Liver (tissue), 3 donors: ENCODE data around the gene OTOP3.

Source experiments
- GABPA ChIP-seq, 2 donors: IDR thresholded peaks in 1 of 2; conservative IDR thresholded peaks in 1 of 2; 2 replicates each; pipeline ENCODE4 v1.6.1; 2016; ENCODE audit warnings: antibody characterized with exemption in 2 of 2, mild to moderate bottlenecking in 1 of 2, moderate library complexity in 1 of 2
- HNF4A ChIP-seq, 2 donors: conservative IDR thresholded peaks; 2 replicates each; pipeline ENCODE4 v1.6.1; 2016; ENCODE audit warnings: antibody characterized with exemption in 2 of 2, mild to moderate bottlenecking in 2 of 2
- JUND ChIP-seq, 2 donors: IDR thresholded peaks; 2 replicates each; pipeline ENCODE4 v1.6.1; 2016; ENCODE audit warnings: antibody characterized with exemption in 2 of 2
- MAX ChIP-seq: IDR thresholded peaks from 2 replicates; pipeline ENCODE4 v1.6.1; 2016; ENCODE audit warnings: antibody characterized with exemption
- NR2F2 ChIP-seq: IDR thresholded peaks from 2 replicates; pipeline ENCODE4 v1.6.1; 2016; ENCODE audit warnings: antibody characterized with exemption
- RAD21 ChIP-seq, 2 donors: IDR thresholded peaks; 2 replicates each; pipeline ENCODE4 v1.6.1; 2016; ENCODE audit warnings: antibody characterized with exemption in 2 of 2, mild to moderate bottlenecking in 2 of 2
- SP1 ChIP-seq: IDR thresholded peaks from 2 replicates; pipeline ENCODE4 v1.6.1; 2018; ENCODE audit warnings: antibody characterized with exemption, mild to moderate bottlenecking
- TAF1 ChIP-seq: conservative IDR thresholded peaks from 2 replicates; pipeline ENCODE4 v1.6.1; 2016; ENCODE audit warnings: antibody characterized with exemption, mild to moderate bottlenecking
- YY1 ChIP-seq: IDR thresholded peaks from 2 replicates; pipeline ENCODE4 v1.6.1; 2016; ENCODE audit warnings: antibody characterized with exemption, mild to moderate bottlenecking
- TF ChIP-seq, protein P1 (sequence below): IDR thresholded peaks from 2 replicates; pipeline ENCODE4 v1.6.1; 2016; ENCODE audit warnings: antibody characterized with exemption, mild to moderate bottlenecking
- TF ChIP-seq, protein P2 (sequence below): fragments of 150-350 bp; IDR thresholded peaks from 2 replicates; pipeline ENCODE4 v1.5.1; 2017; ENCODE audit warnings: improper control_type of control experiment, low read depth, low read length; ENCODE audit not compliant: missing input control
- donor health status: healthy.
- donor health status: healthy.

GRCh38 chr17:74963656-74964055, 28.0 kb downstream of the OTOP3 start:
- TF ChIP-seq RAD21 (IDR thresholded peaks at IDR 0.05) (no peak), SP1 (no peak), JUND (IDR thresholded peaks at IDR 0.05) (no peak), YY1 (no peak), GABPA (IDR thresholded peaks at IDR 0.05 in 1 of 2, conservative IDR thresholded peaks at IDR 0.05 in 1 of 2) (no peak), MAX (no peak), NR2F2 (no peak), HNF4A (conservative IDR thresholded peaks at IDR 0.05) (no peak), TAF1 (no peak)
- TF ChIP-seq, protein P1, sequence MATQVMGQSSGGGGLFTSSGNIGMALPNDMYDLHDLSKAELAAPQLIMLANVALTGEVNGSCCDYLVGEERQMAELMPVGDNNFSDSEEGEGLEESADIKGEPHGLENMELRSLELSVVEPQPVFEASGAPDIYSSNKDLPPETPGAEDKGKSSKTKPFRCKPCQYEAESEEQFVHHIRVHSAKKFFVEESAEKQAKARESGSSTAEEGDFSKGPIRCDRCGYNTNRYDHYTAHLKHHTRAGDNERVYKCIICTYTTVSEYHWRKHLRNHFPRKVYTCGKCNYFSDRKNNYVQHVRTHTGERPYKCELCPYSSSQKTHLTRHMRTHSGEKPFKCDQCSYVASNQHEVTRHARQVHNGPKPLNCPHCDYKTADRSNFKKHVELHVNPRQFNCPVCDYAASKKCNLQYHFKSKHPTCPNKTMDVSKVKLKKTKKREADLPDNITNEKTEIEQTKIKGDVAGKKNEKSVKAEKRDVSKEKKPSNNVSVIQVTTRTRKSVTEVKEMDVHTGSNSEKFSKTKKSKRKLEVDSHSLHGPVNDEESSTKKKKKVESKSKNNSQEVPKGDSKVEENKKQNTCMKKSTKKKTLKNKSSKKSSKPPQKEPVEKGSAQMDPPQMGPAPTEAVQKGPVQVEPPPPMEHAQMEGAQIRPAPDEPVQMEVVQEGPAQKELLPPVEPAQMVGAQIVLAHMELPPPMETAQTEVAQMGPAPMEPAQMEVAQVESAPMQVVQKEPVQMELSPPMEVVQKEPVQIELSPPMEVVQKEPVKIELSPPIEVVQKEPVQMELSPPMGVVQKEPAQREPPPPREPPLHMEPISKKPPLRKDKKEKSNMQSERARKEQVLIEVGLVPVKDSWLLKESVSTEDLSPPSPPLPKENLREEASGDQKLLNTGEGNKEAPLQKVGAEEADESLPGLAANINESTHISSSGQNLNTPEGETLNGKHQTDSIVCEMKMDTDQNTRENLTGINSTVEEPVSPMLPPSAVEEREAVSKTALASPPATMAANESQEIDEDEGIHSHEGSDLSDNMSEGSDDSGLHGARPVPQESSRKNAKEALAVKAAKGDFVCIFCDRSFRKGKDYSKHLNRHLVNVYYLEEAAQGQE: no peak
- TF ChIP-seq, protein P2, sequence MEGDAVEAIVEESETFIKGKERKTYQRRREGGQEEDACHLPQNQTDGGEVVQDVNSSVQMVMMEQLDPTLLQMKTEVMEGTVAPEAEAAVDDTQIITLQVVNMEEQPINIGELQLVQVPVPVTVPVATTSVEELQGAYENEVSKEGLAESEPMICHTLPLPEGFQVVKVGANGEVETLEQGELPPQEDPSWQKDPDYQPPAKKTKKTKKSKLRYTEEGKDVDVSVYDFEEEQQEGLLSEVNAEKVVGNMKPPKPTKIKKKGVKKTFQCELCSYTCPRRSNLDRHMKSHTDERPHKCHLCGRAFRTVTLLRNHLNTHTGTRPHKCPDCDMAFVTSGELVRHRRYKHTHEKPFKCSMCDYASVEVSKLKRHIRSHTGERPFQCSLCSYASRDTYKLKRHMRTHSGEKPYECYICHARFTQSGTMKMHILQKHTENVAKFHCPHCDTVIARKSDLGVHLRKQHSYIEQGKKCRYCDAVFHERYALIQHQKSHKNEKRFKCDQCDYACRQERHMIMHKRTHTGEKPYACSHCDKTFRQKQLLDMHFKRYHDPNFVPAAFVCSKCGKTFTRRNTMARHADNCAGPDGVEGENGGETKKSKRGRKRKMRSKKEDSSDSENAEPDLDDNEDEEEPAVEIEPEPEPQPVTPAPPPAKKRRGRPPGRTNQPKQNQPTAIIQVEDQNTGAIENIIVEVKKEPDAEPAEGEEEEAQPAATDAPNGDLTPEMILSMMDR: no peak
